CD14-positive monocyte (primary cell): ENCODE measurements around the gene GALNTL6. TPM values are rescaled to one million over a fixed set of nuclear protein-coding genes. Genes with fewer than 3 reads are reported as not detected.

ENCODE experiments used
- DNase-seq, 3 donors: peaks; one replicate each; pipeline ENCODE4 v3.0.0-alpha.2; 2011 to 2022
- H2AFZ ChIP-seq: 2 replicates; pipeline ENCODE4 v1.6.0; 2012; ENCODE audit warnings: mild to moderate bottlenecking, low read depth, low read length, inconsistent platforms; ENCODE audit not compliant: insufficient read depth, poor library complexity, severe bottlenecking
- H3K27ac ChIP-seq, 2 donors: 1 replicate in 1 of 2; 2 replicates in 1 of 2; pipeline ENCODE4 v1.5.1; 2012 to 2013; ENCODE audit warnings: low read length in 2 of 2, control low read depth in 1 of 2, inconsistent platforms in 1 of 2, low read depth in 1 of 2, mild to moderate bottlenecking in 1 of 2
- H3K27me3 ChIP-seq, 2 donors: one replicate each; pipeline versions ENCODE4 v1.6.0 to v1.6.1; 2011 to 2013; ENCODE audit warnings: low read length in 2 of 2; ENCODE audit not compliant: control insufficient read depth in 2 of 2, insufficient read depth in 2 of 2
- H3K36me3 ChIP-seq, 2 donors: replicated peaks in 1 of 2; 1 replicate in 1 of 2; 2 replicates in 1 of 2; pipeline versions ENCODE4 v1.5.1 to v1.6.1; 2012 to 2013; ENCODE audit warnings: low read length in 2 of 2, control low read depth in 1 of 2, inconsistent platforms in 1 of 2, mild to moderate bottlenecking in 1 of 2; ENCODE audit not compliant: insufficient read depth in 2 of 2, control insufficient read depth in 1 of 2
- H3K4me1 ChIP-seq, 2 donors: 1 replicate in 1 of 2; 2 replicates in 1 of 2; pipeline versions ENCODE4 v1.5.1 to v1.6.1; 2012 to 2013; ENCODE audit warnings: low read length in 2 of 2, control low read depth in 1 of 2, inconsistent platforms in 1 of 2, mild to moderate bottlenecking in 1 of 2, moderate library complexity in 1 of 2; ENCODE audit not compliant: insufficient read depth in 2 of 2, control insufficient read depth in 1 of 2
- H3K4me2 ChIP-seq: replicated peaks from 2 replicates; pipeline ENCODE3; 2012; ENCODE audit warnings: low read length, moderate library complexity, mild to moderate bottlenecking; ENCODE audit not compliant: poor library complexity, severe bottlenecking; ENCODE audit errors: extremely low read depth
- H3K4me3 ChIP-seq, 3 experiments: fragments of 200-600 bp in 1 of 3; sonication (generic) in 1 of 3; replicated peaks in 1 of 3; 1 replicate in 2 of 3; 2 replicates in 1 of 3; pipeline ENCODE4 v1.5.1; 2011 to 2013; ENCODE audit warnings: low read length in 3 of 3, mild to moderate bottlenecking in 3 of 3, control low read depth in 2 of 3, low read depth in 2 of 3, inconsistent platforms in 1 of 3, moderate library complexity in 1 of 3
- H3K79me2 ChIP-seq: 2 replicates; pipeline ENCODE4 v1.6.0; 2012; ENCODE audit warnings: mild to moderate bottlenecking, control low read depth, inconsistent platforms, low read length, moderate library complexity; ENCODE audit not compliant: insufficient read depth
- H3K9ac ChIP-seq: 2 replicates; pipeline ENCODE4 v1.6.0; 2017; ENCODE audit warnings: low read length, mild to moderate bottlenecking; ENCODE audit not compliant: insufficient read depth, poor library complexity, severe bottlenecking
- H3K9me3 ChIP-seq, 2 donors: replicated peaks in 1 of 2; 1 replicate in 1 of 2; 2 replicates in 1 of 2; pipeline versions ENCODE4 v1.5.1 to v1.6.1; 2012 to 2013; ENCODE audit warnings: low read length in 2 of 2, control low read depth in 1 of 2; ENCODE audit not compliant: control insufficient read depth in 1 of 2, insufficient read depth in 1 of 2
- H4K20me1 ChIP-seq: 2 replicates; pipeline ENCODE4 v1.6.0; 2012; ENCODE audit warnings: mild to moderate bottlenecking, low read length, control low read depth, moderate library complexity; ENCODE audit not compliant: insufficient read depth
- H3K27ac Mint-ChIP-seq, 7 donors: one replicate each; pipeline ENCODE4 v1.8.0; 2020; ENCODE audit warnings: mild to moderate bottlenecking in 7 of 7, mixed read lengths in 7 of 7, moderate library complexity in 6 of 7, inconsistent platforms in 2 of 7
- H3K27me3 Mint-ChIP-seq, 3 donors: one replicate each; pipeline ENCODE4 v1.8.0; 2021 to 2022; ENCODE audit warnings: low read depth in 3 of 3, mild to moderate bottlenecking in 3 of 3, mixed read lengths in 3 of 3, moderate library complexity in 3 of 3, inconsistent platforms in 1 of 3
- H3K36me3 Mint-ChIP-seq, 2 donors: one replicate each; pipeline ENCODE4 v1.8.0; 2020; ENCODE audit warnings: mixed read lengths in 2 of 2, inconsistent platforms in 1 of 2, mild to moderate bottlenecking in 1 of 2
- H3K4me1 Mint-ChIP-seq: one replicate; pipeline ENCODE4 v1.8.0; 2020; ENCODE audit warnings: mild to moderate bottlenecking, mixed read lengths
- H3K4me3 Mint-ChIP-seq, 2 donors: one replicate each; pipeline ENCODE4 v1.8.0; 2020; ENCODE audit warnings: mild to moderate bottlenecking in 2 of 2, mixed read lengths in 2 of 2, moderate library complexity in 1 of 2
- H3K9me3 Mint-ChIP-seq, 7 donors: one replicate each; pipeline ENCODE4 v1.8.0; 2020 to 2022; ENCODE audit warnings: mixed read lengths in 7 of 7, mild to moderate bottlenecking in 6 of 7, moderate library complexity in 6 of 7, inconsistent platforms in 2 of 7
- WGBS: methylation state at CpG from one replicate; pipeline ENCODE4 v1.1.5; 2013; ENCODE audit warnings: missing lambda C conversion rate; ENCODE audit not compliant: insufficient coverage; 5-methylcytosine and 5-hydroxymethylcytosine counted together
- intact Hi-C, 2 donors: fragments of 100-400 bp; cut with micrococcal nuclease; formaldehyde crosslinking; loops; one replicate each; pipeline versions ENCODE4 v1.15.0 to v1.15.1; 2023
- polyA plus RNA-seq, 3 donors: library from polyadenylated mRNA; depleted of rRNA in 1 of 3; unstranded in 2 of 3; stranded (reverse) in 1 of 3; fragments of 300-500 nt in 2 of 3; fragments of >200 nt in 1 of 3; fragmentation: Illumina TruSeq in 2 of 3; gene quantifications; 1 replicate in 2 of 3; 2 replicates in 1 of 3; pipeline ENCODE4 v1.2.3, GENCODE V29; 2012 to 2021
- TF ChIP-seq, protein P1 (sequence below): fragments of 200-600 bp; IDR thresholded peaks from one replicate; pipeline ENCODE4 v1.8.0; 2022; ENCODE audit warnings: antibody characterized with exemption, mild to moderate bottlenecking

Gene GALNTL6
- polyA plus RNA-seq, 3 donors, result 0.05 TPM; not detected in 2

DNA sequence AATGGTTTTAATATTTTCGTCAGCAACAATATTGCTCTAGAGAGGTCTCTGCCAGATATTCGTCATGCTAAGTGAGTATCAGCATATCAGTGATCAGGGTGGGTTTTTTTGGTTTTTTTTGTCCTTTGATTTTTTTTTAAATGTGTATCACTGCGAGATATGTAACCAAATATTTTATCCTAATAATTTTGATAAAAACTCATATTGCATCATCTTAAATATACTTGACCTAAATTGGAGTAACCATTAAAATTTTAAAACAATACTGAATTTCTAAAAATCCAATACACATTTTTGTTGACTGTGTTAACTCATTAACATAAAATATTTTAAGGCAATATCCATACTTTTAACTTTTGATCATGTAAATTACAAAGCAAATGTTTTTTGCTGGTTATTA, 498.5 kb downstream of the GALNTL6 start:
- Histone ChIP-seq H3K4me3 (no peak overlapping the region), H3K4me1 (no peaks in the 10 kb centered on the region), H3K9ac (no peak overlapping the region), H3K9me3 (no peaks in the 10 kb centered on the region), H3K36me3 (no peaks in the 10 kb centered on the region), H4K20me1 (no peaks in the 10 kb centered on the region), H3K27ac (no peak overlapping the region), H3K79me2 (no peaks in the 10 kb centered on the region), H3K4me2 (no peak overlapping the region), H3K27me3 (no peaks in the 10 kb centered on the region), H2AFZ (no peak overlapping the region)
- intact Hi-C loops, result no loop called here
- no peak overlapping the region for H3K27ac Mint-ChIP-seq
- H3K4me1 Mint-ChIP-seq, result no peaks in the 10 kb centered on the region
- peaks cover 0 to 1% (median 0%) of the 10 kb centered on the region in 3 donors for H3K27me3 Mint-ChIP-seq
- peaks cover 0 to 7% (median 2%) of the 10 kb centered on the region in 7 donors for H3K9me3 Mint-ChIP-seq
- no CpG with 5 or more reads among the region's 3 CpGs for WGBS
- TF ChIP-seq, protein P1, sequence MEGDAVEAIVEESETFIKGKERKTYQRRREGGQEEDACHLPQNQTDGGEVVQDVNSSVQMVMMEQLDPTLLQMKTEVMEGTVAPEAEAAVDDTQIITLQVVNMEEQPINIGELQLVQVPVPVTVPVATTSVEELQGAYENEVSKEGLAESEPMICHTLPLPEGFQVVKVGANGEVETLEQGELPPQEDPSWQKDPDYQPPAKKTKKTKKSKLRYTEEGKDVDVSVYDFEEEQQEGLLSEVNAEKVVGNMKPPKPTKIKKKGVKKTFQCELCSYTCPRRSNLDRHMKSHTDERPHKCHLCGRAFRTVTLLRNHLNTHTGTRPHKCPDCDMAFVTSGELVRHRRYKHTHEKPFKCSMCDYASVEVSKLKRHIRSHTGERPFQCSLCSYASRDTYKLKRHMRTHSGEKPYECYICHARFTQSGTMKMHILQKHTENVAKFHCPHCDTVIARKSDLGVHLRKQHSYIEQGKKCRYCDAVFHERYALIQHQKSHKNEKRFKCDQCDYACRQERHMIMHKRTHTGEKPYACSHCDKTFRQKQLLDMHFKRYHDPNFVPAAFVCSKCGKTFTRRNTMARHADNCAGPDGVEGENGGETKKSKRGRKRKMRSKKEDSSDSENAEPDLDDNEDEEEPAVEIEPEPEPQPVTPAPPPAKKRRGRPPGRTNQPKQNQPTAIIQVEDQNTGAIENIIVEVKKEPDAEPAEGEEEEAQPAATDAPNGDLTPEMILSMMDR, result no peak
- DNase-seq, result no peak
- no peaks in the 10 kb centered on the region for H3K36me3 Mint-ChIP-seq
- H3K4me3 Mint-ChIP-seq, result no peak overlapping the region

DNA sequence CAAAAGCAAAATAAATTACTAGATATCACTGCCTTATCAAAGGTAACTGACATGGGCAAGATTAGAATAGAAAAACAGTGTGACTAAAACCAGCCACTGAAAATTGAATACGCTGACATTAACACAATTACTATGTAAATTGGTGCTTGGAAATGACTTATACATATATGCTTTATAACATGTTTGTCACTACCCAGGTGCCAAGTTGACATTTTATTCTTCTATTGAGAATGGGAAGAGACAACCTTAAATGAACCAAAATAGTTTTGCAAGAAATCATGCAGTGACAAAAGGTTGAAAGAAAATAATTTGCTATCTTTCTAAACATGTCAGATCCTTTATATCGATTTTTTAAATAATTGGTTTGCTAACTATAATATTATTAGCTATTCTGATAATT, 510.1 kb downstream of the GALNTL6 start:
- WGBS, result no CpG with 5 or more reads among the region's 2 CpGs
- H3K27me3 ChIP-seq, result no peaks in the 10 kb centered on the region
- intact Hi-C loops, result no loop called here
- no peak overlapping the region for H3K27ac ChIP-seq
- no peak overlapping the region for H3K4me3 ChIP-seq
- no peak overlapping the region for H2AFZ ChIP-seq
- no peaks in the 10 kb centered on the region for H3K4me1 Mint-ChIP-seq
- H3K4me3 Mint-ChIP-seq, result no peak overlapping the region
- no peak for DNase-seq
- H3K27me3 Mint-ChIP-seq, result no peaks in the 10 kb centered on the region
- no peaks in the 10 kb centered on the region for H3K36me3 Mint-ChIP-seq
- H3K9ac ChIP-seq, result no peak overlapping the region
- no peaks in the 10 kb centered on the region for H3K79me2 ChIP-seq
- no peaks in the 10 kb centered on the region for H4K20me1 ChIP-seq
- TF ChIP-seq, protein P1, result no peak
- H3K27ac Mint-ChIP-seq, result no peak overlapping the region
- no peak overlapping the region for H3K4me2 ChIP-seq
- no peaks in the 10 kb centered on the region for H3K4me1 ChIP-seq
- no peaks in the 10 kb centered on the region for H3K9me3 ChIP-seq
- peaks cover 0 to 7% (median 3%) of the 10 kb centered on the region in 7 donors for H3K9me3 Mint-ChIP-seq
- H3K36me3 ChIP-seq, result no peaks in the 10 kb centered on the region
